ENCODE results near the gene LMBR1L.

DNA sequence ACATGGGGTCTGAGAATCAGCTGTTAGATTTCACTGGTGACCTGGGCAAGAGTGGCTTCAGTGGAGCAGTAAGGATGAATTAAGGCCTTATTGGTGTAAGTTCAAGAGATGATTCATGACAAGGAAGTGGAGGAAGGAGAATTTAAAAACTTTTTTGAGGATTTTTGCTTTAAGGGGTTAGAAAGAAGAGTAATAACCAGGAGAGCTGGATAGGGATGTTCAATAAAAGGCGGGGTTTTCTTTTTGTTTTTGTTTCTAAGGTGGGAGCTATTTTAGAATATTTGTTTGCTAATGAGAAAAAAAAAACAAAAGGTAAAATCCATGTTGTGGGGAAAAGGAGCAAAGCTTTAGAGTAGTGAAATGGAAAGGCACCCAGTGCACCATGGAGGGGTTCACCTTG lies 35.8 kb upstream of the LMBR1L start:
- TF ChIP-seq, protein P1, sequence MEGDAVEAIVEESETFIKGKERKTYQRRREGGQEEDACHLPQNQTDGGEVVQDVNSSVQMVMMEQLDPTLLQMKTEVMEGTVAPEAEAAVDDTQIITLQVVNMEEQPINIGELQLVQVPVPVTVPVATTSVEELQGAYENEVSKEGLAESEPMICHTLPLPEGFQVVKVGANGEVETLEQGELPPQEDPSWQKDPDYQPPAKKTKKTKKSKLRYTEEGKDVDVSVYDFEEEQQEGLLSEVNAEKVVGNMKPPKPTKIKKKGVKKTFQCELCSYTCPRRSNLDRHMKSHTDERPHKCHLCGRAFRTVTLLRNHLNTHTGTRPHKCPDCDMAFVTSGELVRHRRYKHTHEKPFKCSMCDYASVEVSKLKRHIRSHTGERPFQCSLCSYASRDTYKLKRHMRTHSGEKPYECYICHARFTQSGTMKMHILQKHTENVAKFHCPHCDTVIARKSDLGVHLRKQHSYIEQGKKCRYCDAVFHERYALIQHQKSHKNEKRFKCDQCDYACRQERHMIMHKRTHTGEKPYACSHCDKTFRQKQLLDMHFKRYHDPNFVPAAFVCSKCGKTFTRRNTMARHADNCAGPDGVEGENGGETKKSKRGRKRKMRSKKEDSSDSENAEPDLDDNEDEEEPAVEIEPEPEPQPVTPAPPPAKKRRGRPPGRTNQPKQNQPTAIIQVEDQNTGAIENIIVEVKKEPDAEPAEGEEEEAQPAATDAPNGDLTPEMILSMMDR (conservative IDR thresholded peaks at IDR 0.05; ENCODE audit: low read depth, low read length): no peak
- TF ChIP-seq EZH2 (IDR thresholded peaks at IDR 0.05; ENCODE audit: borderline replicate concordance, low read depth, low read length, poor library complexity, severe bottlenecking): no peak

Measured in A673 (cell line).